HepG2 (cell line): Measurements from ENCODE around the gene SULT1B1. TPM values are rescaled to one million over a fixed set of nuclear protein-coding genes. Genes with fewer than 3 reads are reported as not detected.

Experiments used
- ATAC-seq: fragments of 200-7000 bp; cut with Tn5 transposase; 3 replicates; pipeline ENCODE4 v1.9.1; 2020; ENCODE audit warnings: mild to moderate bottlenecking, moderate library complexity
- BruUV-seq: library from RNA; stranded (reverse); fragments of 400-500 nt; replicated peaks from 2 replicates; lab custom pipeline; 2021; lab: Mats Ljungman, UMichigan
- CTCF ChIA-PET: fragments of 300-600 bp; formaldehyde crosslinking; extraction: SDS; loops from one replicate; lab custom pipeline; 2021; ENCODE audit warnings: low total read pairs, inconsistent platforms, low intra/inter-chr PET ratio; lab: Yijun Ruan, JAX
- POLR2A ChIA-PET: fragments of 350-600 bp; sonication (Branson Sonifier 250); formaldehyde crosslinking; loops from one replicate; lab custom pipeline; 2020; ENCODE audit warnings: antibody characterized with exemption, inconsistent platforms; lab: Yijun Ruan, JAX
- DNase-seq: peaks from one replicate; pipeline ENCODE4 v3.0.0-alpha.2; 2015; ENCODE audit warnings: low spot score
- FAIRE-seq: peaks from 3 replicates; lab custom pipeline; 2011; peaks lifted over from hg19 to GRCh38; lab: Jason Lieb, UNC
- H2AFZ ChIP-seq: one replicate; pipeline ENCODE4 v1.6.1; 2011; ENCODE audit warnings: low read length, inconsistent platforms
- H3K27ac ChIP-seq: fragments of 300-600 bp; 3 replicates; pipeline ENCODE4 v1.8.0; 2011; ENCODE audit warnings: mixed run types, mild to moderate bottlenecking, mixed read lengths, low read length, inconsistent platforms; ENCODE audit not compliant: insufficient read depth; ENCODE audit errors: extremely low read length
- H3K27me3 ChIP-seq, 2 experiments: fragments of 200-600 bp in 1 of 2; 2 replicates in 1 of 2; 3 replicates in 1 of 2; pipeline versions ENCODE4 v1.6.0 to v1.8.0; 2011; ENCODE audit warnings: low read length in 2 of 2, mild to moderate bottlenecking in 2 of 2, moderate library complexity in 2 of 2, inconsistent platforms in 1 of 2; ENCODE audit not compliant: insufficient read depth in 2 of 2, control insufficient read depth in 1 of 2
- H3K36me3 ChIP-seq, 2 experiments: fragments of 200-600 bp in 1 of 2; replicated peaks in 1 of 2; 2 replicates in 1 of 2; 3 replicates in 1 of 2; pipeline versions ENCODE4 v1.5.1 to v1.8.0; 2011; ENCODE audit warnings: low read length in 2 of 2, inconsistent platforms in 1 of 2; ENCODE audit not compliant: insufficient read depth in 2 of 2, control insufficient read depth in 1 of 2
- H3K4me1 ChIP-seq: 2 replicates; pipeline ENCODE4 v1.5.1; 2012; ENCODE audit warnings: low read length, inconsistent platforms; ENCODE audit not compliant: insufficient read depth
- H3K4me2 ChIP-seq: 2 replicates; pipeline ENCODE4 v1.6.0; 2011; ENCODE audit warnings: low read depth, low read length, inconsistent platforms
- H3K4me3 ChIP-seq, 3 experiments: fragments of 200-600 bp in 1 of 3; sonication (generic), shearing (Covaris generic) in 1 of 3; replicated peaks in 1 of 3; 2 replicates each; pipeline ENCODE4 v1.5.1; 2011 to 2016; ENCODE audit warnings: low read length in 3 of 3, inconsistent platforms in 2 of 3, low read depth in 2 of 3, mild to moderate bottlenecking in 2 of 3, control low read depth in 1 of 3, mixed read lengths in 1 of 3; ENCODE audit not compliant: insufficient read depth in 1 of 3
- H3K79me2 ChIP-seq: one replicate; pipeline ENCODE4 v1.6.1; 2011; ENCODE audit warnings: low read length, inconsistent platforms; ENCODE audit not compliant: insufficient read depth
- H3K9ac ChIP-seq: 2 replicates; pipeline ENCODE4 v1.6.0; 2011; ENCODE audit warnings: mild to moderate bottlenecking, low read depth, low read length, inconsistent platforms; ENCODE audit not compliant: insufficient read depth
- H3K9me3 ChIP-seq: 2 replicates; pipeline ENCODE4 v1.5.1; 2012; ENCODE audit warnings: mild to moderate bottlenecking, low read length
- H4K20me1 ChIP-seq: 2 replicates; pipeline ENCODE4 v1.6.0; 2011; ENCODE audit warnings: inconsistent platforms, mild to moderate bottlenecking, low read length, moderate library complexity; ENCODE audit not compliant: insufficient read depth
- KLF11 ChIP-seq: IDR thresholded peaks from 2 replicates; pipeline ENCODE4 v1.6.1; 2016; ENCODE audit warnings: missing compliant biosample characterization
- NBN ChIP-seq: fragments of 450-650 bp; conservative IDR thresholded peaks from 2 replicates; pipeline ENCODE4 v1.6.1; 2017
- WGBS: methylation state at CpG from one replicate; pipeline ENCODE4 v1.1.6; 2017; ENCODE audit warnings: low lambda C conversion rate; 5-methylcytosine and 5-hydroxymethylcytosine counted together
- in situ Hi-C: cut with HindIII; loops from 2 replicates; pipeline ENCODE4 v1.10.0; 2017; ENCODE audit warnings: low pct_unique_long_range_greater_than_20kb; ENCODE audit not compliant: extremely low pct_ligation_motif_present
- intact Hi-C: fragments of 100-400 bp; cut with micrococcal nuclease; formaldehyde crosslinking; loops from one replicate; pipeline ENCODE4 v1.10.0; 2022; ENCODE audit not compliant: unreplicated experiment
- polyA plus RNA-seq, 8 experiments: library from polyadenylated mRNA; depleted of rRNA in 3 of 8; stranded (reverse) in 7 of 8; unstranded in 1 of 8; fragments of >200 nt; fragmentation: Illumina TruSeq in 4 of 8; extraction: Trizol in 4 of 8; gene quantifications; 2 replicates each; pipeline versions ENCODE4 v1.2.1 to v1.2.3, GENCODE V29; 2011 to 2016; ENCODE audit warnings: low read depth in 4 of 8, missing spikeins in 1 of 8, mixed read lengths in 1 of 8; ENCODE audit not compliant: insufficient read depth in 1 of 8
- total RNA-seq, 5 experiments: library from RNA; depleted of rRNA; stranded (reverse); fragments of >200 nt; fragmentation: Illumina TruSeq; extraction: Trizol; gene quantifications; 2 replicates each; pipeline ENCODE4 v1.2.3, GENCODE V29; 2016; ENCODE audit warnings: low read depth in 1 of 5
- TF ChIP-seq, protein P1 (sequence below): sonication (generic); formaldehyde crosslinking; IDR thresholded peaks from 2 replicates; pipeline ENCODE4 v1.5.1; 2020; ENCODE audit warnings: mild to moderate bottlenecking, missing genetic modification reagents, moderate library complexity
- TF ChIP-seq, protein P2 (sequence below): sonication (generic); formaldehyde crosslinking; IDR thresholded peaks from 2 replicates; pipeline ENCODE4 v1.4.0; 2020; ENCODE audit warnings: missing genetic modification reagents, mild to moderate bottlenecking, borderline replicate concordance

SULT1B1 gene
- total and polyA plus RNA-seq, 2 of the 13 experiments (the other 11 are each of a cell fraction or from before 2014, with no cell fraction given): 0.20 to 0.25 TPM

DNA sequence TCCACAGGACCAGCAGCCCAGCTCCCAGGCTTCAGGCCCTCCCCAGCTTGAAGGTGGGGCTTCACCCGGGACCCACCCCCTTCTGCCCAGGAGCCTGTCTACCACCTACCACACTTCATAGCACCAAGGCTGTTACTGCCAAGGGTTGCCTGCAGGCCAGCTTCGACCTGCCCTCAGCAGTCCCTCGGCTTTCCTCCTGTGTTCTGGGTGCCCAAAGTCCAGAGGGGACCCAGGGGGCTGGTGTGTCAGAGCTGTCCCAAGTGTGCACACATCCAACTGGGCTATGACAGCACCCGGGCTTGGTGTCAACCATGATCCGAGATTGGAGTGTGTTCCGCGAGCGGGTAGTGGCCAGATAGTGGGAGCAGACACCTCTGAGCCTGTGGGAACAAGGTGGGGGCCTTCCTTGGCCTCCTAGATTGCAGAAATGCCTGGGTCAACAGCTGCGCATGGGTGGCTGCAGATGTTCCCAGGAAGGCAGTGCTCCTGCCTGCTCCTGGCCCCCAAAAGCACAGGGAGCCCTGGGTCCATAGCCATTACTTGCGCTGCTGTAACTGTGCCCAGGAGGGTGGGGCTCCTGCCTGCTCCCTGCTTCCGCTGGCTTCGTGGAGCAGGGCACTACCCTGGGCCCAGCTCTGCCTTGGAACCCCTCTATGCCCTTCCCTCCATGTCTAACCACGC is 16.8 kb downstream of the SULT1B1 start:
- H2AFZ ChIP-seq: no peak overlapping the region
- H4K20me1 ChIP-seq: no peaks in the 10 kb centered on the region
- peaks cover 16% of the 10 kb centered on the region for H3K4me1 ChIP-seq
- DNase-seq: no peak
- no peak overlapping the region for H3K9ac ChIP-seq
- TF ChIP-seq, protein P1, sequence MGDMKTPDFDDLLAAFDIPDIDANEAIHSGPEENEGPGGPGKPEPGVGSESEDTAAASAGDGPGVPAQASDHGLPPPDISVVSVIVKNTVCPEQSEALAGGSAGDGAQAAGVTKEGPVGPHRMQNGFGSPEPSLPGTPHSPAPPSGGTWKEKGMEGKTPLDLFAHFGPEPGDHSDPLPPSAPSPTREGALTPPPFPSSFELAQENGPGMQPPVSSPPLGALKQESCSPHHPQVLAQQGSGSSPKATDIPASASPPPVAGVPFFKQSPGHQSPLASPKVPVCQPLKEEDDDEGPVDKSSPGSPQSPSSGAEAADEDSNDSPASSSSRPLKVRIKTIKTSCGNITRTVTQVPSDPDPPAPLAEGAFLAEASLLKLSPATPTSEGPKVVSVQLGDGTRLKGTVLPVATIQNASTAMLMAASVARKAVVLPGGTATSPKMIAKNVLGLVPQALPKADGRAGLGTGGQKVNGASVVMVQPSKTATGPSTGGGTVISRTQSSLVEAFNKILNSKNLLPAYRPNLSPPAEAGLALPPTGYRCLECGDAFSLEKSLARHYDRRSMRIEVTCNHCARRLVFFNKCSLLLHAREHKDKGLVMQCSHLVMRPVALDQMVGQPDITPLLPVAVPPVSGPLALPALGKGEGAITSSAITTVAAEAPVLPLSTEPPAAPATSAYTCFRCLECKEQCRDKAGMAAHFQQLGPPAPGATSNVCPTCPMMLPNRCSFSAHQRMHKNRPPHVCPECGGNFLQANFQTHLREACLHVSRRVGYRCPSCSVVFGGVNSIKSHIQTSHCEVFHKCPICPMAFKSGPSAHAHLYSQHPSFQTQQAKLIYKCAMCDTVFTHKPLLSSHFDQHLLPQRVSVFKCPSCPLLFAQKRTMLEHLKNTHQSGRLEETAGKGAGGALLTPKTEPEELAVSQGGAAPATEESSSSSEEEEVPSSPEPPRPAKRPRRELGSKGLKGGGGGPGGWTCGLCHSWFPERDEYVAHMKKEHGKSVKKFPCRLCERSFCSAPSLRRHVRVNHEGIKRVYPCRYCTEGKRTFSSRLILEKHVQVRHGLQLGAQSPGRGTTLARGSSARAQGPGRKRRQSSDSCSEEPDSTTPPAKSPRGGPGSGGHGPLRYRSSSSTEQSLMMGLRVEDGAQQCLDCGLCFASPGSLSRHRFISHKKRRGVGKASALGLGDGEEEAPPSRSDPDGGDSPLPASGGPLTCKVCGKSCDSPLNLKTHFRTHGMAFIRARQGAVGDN: peak; percentile 17; the same call in 1 of the 2 replicates
- no peak for TF ChIP-seq NBN
- no peak for TF ChIP-seq KLF11
- TF ChIP-seq, protein P2, sequence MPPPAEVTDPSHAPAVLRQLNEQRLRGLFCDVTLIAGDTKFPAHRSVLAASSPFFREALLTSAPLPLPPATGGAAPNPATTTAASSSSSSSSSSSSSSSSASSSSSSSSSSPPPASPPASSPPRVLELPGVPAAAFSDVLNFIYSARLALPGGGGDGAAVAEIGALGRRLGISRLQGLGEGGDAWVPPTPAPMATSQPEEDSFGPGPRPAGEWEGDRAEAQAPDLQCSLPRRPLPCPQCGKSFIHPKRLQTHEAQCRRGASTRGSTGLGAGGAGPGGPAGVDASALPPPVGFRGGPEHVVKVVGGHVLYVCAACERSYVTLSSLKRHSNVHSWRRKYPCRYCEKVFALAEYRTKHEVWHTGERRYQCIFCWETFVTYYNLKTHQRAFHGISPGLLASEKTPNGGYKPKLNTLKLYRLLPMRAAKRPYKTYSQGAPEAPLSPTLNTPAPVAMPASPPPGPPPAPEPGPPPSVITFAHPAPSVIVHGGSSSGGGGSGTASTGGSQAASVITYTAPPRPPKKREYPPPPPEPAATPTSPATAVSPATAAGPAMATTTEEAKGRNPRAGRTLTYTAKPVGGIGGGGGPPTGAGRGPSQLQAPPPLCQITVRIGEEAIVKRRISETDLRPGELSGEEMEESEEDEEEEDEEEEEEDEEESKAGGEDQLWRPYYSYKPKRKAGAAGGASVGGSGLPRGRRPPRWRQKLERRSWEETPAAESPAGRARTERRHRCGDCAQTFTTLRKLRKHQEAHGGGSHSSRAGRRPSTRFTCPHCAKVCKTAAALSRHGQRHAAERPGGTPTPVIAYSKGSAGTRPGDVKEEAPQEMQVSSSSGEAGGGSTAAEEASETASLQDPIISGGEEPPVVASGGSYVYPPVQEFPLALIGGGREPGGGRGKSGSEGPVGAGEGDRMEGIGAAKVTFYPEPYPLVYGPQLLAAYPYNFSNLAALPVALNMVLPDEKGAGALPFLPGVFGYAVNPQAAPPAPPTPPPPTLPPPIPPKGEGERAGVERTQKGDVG: 0 out of 2 replicates have a peak, but pooled peaks have one; percentile 20
- no peaks in the 10 kb centered on the region for H3K36me3 ChIP-seq
- ChIA-PET CTCF (no interaction called here), POLR2A (interaction anchor here (1.0 kb wide), 1 partner anchor 80 kb away, joined by 3 read pairs; no protein-coding TSS in a partner anchor)
- FAIRE-seq: no peak
- H3K79me2 ChIP-seq: no peaks in the 10 kb centered on the region
- intact Hi-C loops: no loop called here
- no peaks in the 10 kb centered on the region for H3K27me3 ChIP-seq
- ATAC-seq: no peak
- 67% methylated on average over 6 of the region's 13 CpGs for WGBS
- peaks cover 10% of the 10 kb centered on the region; the same call in 1 of the 2 replicates for H3K9me3 ChIP-seq
- H3K4me2 ChIP-seq: no peak overlapping the region
- in situ Hi-C loops: no loop called here
- no peak overlapping the region for H3K27ac ChIP-seq
- no TSS peak for BruUV-seq
- H3K4me3 ChIP-seq: no peak overlapping the region
